B cell (primary cell): ENCODE measurements around the gene NUB1. TPM values are rescaled to one million over a fixed set of nuclear protein-coding genes. Genes with fewer than 3 reads are reported as not detected.

ENCODE experiments used
- ATAC-seq: fragments of 200-7000 bp; cut with Tn5 transposase; one replicate; pipeline ENCODE4 v1.10.0; 2021; ENCODE audit warnings: low read depth, mild to moderate bottlenecking, moderate number of reproducible peaks, moderate library complexity
- CTCF ChIA-PET: fragments of 350-600 bp; sonication (Branson Sonifier 250); formaldehyde crosslinking; loops from one replicate; lab custom pipeline; 2021; ENCODE audit warnings: antibody characterized with exemption, inconsistent platforms; lab: Charles Lee
- POLR2A ChIA-PET: fragments of 350-600 bp; sonication (Branson Sonifier 250); formaldehyde crosslinking; loops from one replicate; lab custom pipeline; 2021; ENCODE audit warnings: antibody characterized with exemption; lab: Charles Lee
- DNase-seq: peaks from one replicate; pipeline ENCODE4 v3.0.0; 2013
- H2AFZ ChIP-seq: 2 replicates; pipeline ENCODE4 v1.6.1; 2012; ENCODE audit warnings: mild to moderate bottlenecking, low read depth, low read length; ENCODE audit not compliant: insufficient read depth, poor library complexity, severe bottlenecking
- H3K27ac ChIP-seq, 2 donors: 1 replicate in 1 of 2; 2 replicates in 1 of 2; pipeline ENCODE4 v1.5.1; 2012 to 2013; ENCODE audit warnings: low read length in 2 of 2, mild to moderate bottlenecking in 2 of 2, moderate library complexity in 1 of 2
- H3K27me3 ChIP-seq, 4 experiments: fragments of 200-600 bp in 1 of 4; sonication (generic) in 1 of 4; replicated peaks in 1 of 4; 1 replicate in 2 of 4; 2 replicates in 2 of 4; pipeline versions ENCODE4 v1.6.1 to v1.7.0; 2013 to 2016; ENCODE audit warnings: low read length in 3 of 4, mild to moderate bottlenecking in 2 of 4, mixed read lengths in 1 of 4, moderate library complexity in 1 of 4; ENCODE audit not compliant: insufficient read depth in 4 of 4, control insufficient read depth in 3 of 4; ENCODE audit errors: control extremely low read depth in 1 of 4
- H3K36me3 ChIP-seq, 2 experiments: replicated peaks in 1 of 2; 1 replicate in 1 of 2; 2 replicates in 1 of 2; pipeline versions ENCODE4 v1.6.1 to v1.7.1; 2013; ENCODE audit warnings: low read length in 1 of 2; ENCODE audit not compliant: insufficient read depth in 2 of 2, control insufficient read depth in 1 of 2; ENCODE audit errors: control extremely low read depth in 1 of 2, extremely low read depth in 1 of 2
- H3K4me1 ChIP-seq, 2 donors: fragments of 200-600 bp in 1 of 2; sonication (generic) in 1 of 2; 1 replicate in 1 of 2; 2 replicates in 1 of 2; pipeline versions ENCODE4 v1.5.1 to v1.6.1; 2013 to 2017; ENCODE audit warnings: low read length in 2 of 2; ENCODE audit not compliant: control insufficient read depth in 2 of 2, insufficient read depth in 2 of 2
- H3K4me2 ChIP-seq: replicated peaks from 2 replicates; pipeline ENCODE3; 2012; ENCODE audit warnings: mild to moderate bottlenecking, low read depth, low read length; ENCODE audit not compliant: poor library complexity, severe bottlenecking
- H3K4me3 ChIP-seq, 5 experiments: fragments of 200-600 bp in 1 of 5; sonication (generic) in 1 of 5; 1 replicate in 3 of 5; 2 replicates in 2 of 5; pipeline versions ENCODE4 v1.5.1 to v1.7.0; 2011 to 2016; ENCODE audit warnings: low read length in 4 of 5, mild to moderate bottlenecking in 4 of 5, low read depth in 2 of 5, control low read depth in 1 of 5, moderate library complexity in 1 of 5; ENCODE audit not compliant: insufficient read depth in 1 of 5; ENCODE audit errors: control extremely low read depth in 1 of 5, extremely low read depth in 1 of 5
- H3K79me2 ChIP-seq: fragments of 200-600 bp; sonication (generic); one replicate; pipeline ENCODE4 v1.6.0; 2016; ENCODE audit warnings: low read length; ENCODE audit not compliant: control insufficient read depth, insufficient read depth
- H3K9ac ChIP-seq: fragments of 200-600 bp; sonication (generic); 2 replicates; pipeline ENCODE4 v1.6.1; 2017; ENCODE audit warnings: mild to moderate bottlenecking, low read length, moderate library complexity
- H3K9me3 ChIP-seq, 3 donors: one replicate each; pipeline versions ENCODE4 v1.6.1 to v1.7.1; 2013; ENCODE audit warnings: low read length in 2 of 3; ENCODE audit not compliant: control insufficient read depth in 2 of 3, insufficient read depth in 1 of 3; ENCODE audit errors: control extremely low read depth in 1 of 3
- H4K20me1 ChIP-seq: 2 replicates; pipeline ENCODE4 v1.6.0; 2012; ENCODE audit warnings: mild to moderate bottlenecking, low read length; ENCODE audit not compliant: insufficient read depth, control insufficient read depth, poor library complexity, severe bottlenecking
- H3K27ac Mint-ChIP-seq: one replicate; pipeline ENCODE4 v1.8.0; 2021; ENCODE audit warnings: mixed read lengths
- H3K27me3 Mint-ChIP-seq: one replicate; pipeline ENCODE4 v1.8.0; 2021; ENCODE audit warnings: mixed read lengths
- H3K4me1 Mint-ChIP-seq: one replicate; pipeline ENCODE4 v1.8.0; 2021; ENCODE audit warnings: mixed read lengths
- H3K4me3 Mint-ChIP-seq: one replicate; pipeline ENCODE4 v1.8.0; 2021; ENCODE audit warnings: mixed read lengths
- H3K9me3 Mint-ChIP-seq: one replicate; pipeline ENCODE4 v1.8.0; 2022; ENCODE audit warnings: mixed read lengths; ENCODE audit not compliant: insufficient read depth
- EZH2 ChIP-seq: IDR thresholded peaks from 2 replicates; pipeline ENCODE4 v1.6.1; 2012; ENCODE audit warnings: borderline replicate concordance, low read depth, mild to moderate bottlenecking, moderate library complexity, low read length; ENCODE audit not compliant: insufficient read depth, poor library complexity, severe bottlenecking
- WGBS: methylation state at CpG from one replicate; pipeline ENCODE4 v1.1.5; 2013; ENCODE audit warnings: missing lambda C conversion rate; ENCODE audit not compliant: insufficient coverage; 5-methylcytosine and 5-hydroxymethylcytosine counted together
- intact Hi-C: fragments of 100-400 bp; cut with micrococcal nuclease; formaldehyde crosslinking; loops from one replicate; pipeline ENCODE4 v1.10.0; 2022
- polyA plus RNA-seq: library from polyadenylated mRNA; depleted of rRNA; stranded (reverse); fragments of >200 nt; gene quantifications from 2 replicates; pipeline ENCODE4 v1.2.3, GENCODE V29; 2012
- total RNA-seq, 2 donors: library from RNA; stranded (reverse); fragments of 120-200 nt in 1 of 2; gene quantifications; 1 replicate in 1 of 2; 2 replicates in 1 of 2; pipeline versions ENCODE4 v1.2.3 to v1.2.4, GENCODE V29; 2013 to 2022
- TF ChIP-seq, protein P1 (sequence below): fragments of 200-600 bp; IDR thresholded peaks from one replicate; pipeline ENCODE4 v1.8.0; 2022; ENCODE audit warnings: antibody characterized with exemption, mild to moderate bottlenecking

NUB1 gene
- total and polyA plus RNA-seq, 2 donors (not counting 1 experiment from before 2014, with no cell fraction given), result 55.0 to 104 TPM

DNA sequence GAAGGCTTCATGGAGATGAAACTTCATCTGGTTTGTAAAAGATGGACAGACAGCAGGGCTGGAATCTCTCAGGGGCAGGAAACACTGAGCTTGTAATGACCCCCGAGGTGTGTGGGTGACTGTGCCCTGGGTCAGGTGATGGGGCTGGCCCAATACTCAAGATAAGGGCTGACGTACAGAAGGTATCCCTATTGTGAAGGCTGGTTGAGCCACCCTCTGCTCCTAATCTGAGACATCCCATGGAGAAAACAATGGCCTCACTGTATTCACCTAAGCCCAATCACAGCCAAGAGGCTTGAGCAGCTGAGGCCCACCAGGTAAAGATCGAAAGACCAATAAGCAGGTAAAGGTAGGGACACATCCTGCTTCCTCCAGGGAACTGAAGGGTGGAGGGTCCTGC, 34.8 kb upstream of the NUB1 start:
- DNase-seq (no peak), ATAC-seq (no peak)
- Histone ChIP-seq H3K9me3 (peaks cover 0 to 11% (median 7%) of the 10 kb centered on the region in 3 donors), H3K36me3 (no peaks in the 10 kb centered on the region), H3K4me3 (no peak overlapping the region), H3K4me1 (peaks cover 7 to 13% of the 10 kb centered on the region in 2 donors), H2AFZ (no peak overlapping the region), H3K9ac (no peak overlapping the region), H4K20me1 (no peaks in the 10 kb centered on the region), H3K4me2 (no peak overlapping the region), H3K79me2 (no peaks in the 10 kb centered on the region), H3K27me3 (peaks cover 0 to 57% (median 20%) of the 10 kb centered on the region in 4 experiments), H3K27ac (no peak overlapping the region)
- POLR2A ChIA-PET, result no interaction called here
- intact Hi-C loops, result no loop called here
- CTCF ChIA-PET, result interaction anchor here (0.5 to 4.3 kb wide), 5 partner anchors 9 to 183 kb away, joined by 3 to 17 read pairs (median 4); no protein-coding TSS in a partner anchor
- Mint-ChIP-seq H3K4me3 (no peak overlapping the region), H3K4me1 (peaks cover 10% of the 10 kb centered on the region), H3K27me3 (peaks cover 34% of the 10 kb centered on the region), H3K27ac (no peak overlapping the region), H3K9me3 (no peaks in the 10 kb centered on the region)
- TF ChIP-seq, protein P1, sequence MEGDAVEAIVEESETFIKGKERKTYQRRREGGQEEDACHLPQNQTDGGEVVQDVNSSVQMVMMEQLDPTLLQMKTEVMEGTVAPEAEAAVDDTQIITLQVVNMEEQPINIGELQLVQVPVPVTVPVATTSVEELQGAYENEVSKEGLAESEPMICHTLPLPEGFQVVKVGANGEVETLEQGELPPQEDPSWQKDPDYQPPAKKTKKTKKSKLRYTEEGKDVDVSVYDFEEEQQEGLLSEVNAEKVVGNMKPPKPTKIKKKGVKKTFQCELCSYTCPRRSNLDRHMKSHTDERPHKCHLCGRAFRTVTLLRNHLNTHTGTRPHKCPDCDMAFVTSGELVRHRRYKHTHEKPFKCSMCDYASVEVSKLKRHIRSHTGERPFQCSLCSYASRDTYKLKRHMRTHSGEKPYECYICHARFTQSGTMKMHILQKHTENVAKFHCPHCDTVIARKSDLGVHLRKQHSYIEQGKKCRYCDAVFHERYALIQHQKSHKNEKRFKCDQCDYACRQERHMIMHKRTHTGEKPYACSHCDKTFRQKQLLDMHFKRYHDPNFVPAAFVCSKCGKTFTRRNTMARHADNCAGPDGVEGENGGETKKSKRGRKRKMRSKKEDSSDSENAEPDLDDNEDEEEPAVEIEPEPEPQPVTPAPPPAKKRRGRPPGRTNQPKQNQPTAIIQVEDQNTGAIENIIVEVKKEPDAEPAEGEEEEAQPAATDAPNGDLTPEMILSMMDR, result no peak
- TF ChIP-seq EZH2, result no peak
- 87% methylated on average over 2 of the region's 3 CpGs for WGBS

- POLR2A ChIA-PET, result no interaction called here
- Histone ChIP-seq H3K4me2 (no peak overlapping the region), H3K27ac (no peak overlapping the region), H4K20me1 (no peaks in the 10 kb centered on the region), H3K4me1 (peaks cover 7 to 13% of the 10 kb centered on the region in 2 donors), H3K9me3 (peaks cover 0 to 11% (median 7%) of the 10 kb centered on the region in 3 donors), H3K9ac (no peak overlapping the region), H3K4me3 (no peak overlapping the region), H3K36me3 (no peaks in the 10 kb centered on the region), H2AFZ (no peak overlapping the region), H3K79me2 (no peaks in the 10 kb centered on the region), H3K27me3 (peaks cover 0 to 57% (median 18%) of the 10 kb centered on the region in 4 experiments)
- ATAC-seq (no peak), DNase-seq (no peak)
- 83% methylated on average over 4 of the region's 7 CpGs for WGBS
- peaks cover 30% of the 10 kb centered on the region for H3K27me3 Mint-ChIP-seq
- no peaks in the 10 kb centered on the region for H3K9me3 Mint-ChIP-seq
- H3K27ac Mint-ChIP-seq, result no peak overlapping the region
- H3K4me1 Mint-ChIP-seq, result peaks cover 10% of the 10 kb centered on the region
- TF ChIP-seq, protein P1, result no peak
- no peak for TF ChIP-seq EZH2
- CTCF ChIA-PET, result interaction anchor here (0.8 to 4.3 kb wide), 4 partner anchors 43 to 452 kb away, joined by 3 to 17 read pairs (median 5); no protein-coding TSS in a partner anchor
- intact Hi-C loops, result no loop called here
- H3K4me3 Mint-ChIP-seq, result no peak overlapping the region
These were observed 34.1 kb upstream of the NUB1 start for GRCh38 chr7:151307536-151307935.
